Hepatocyte (in vitro differentiated cells): ENCODE measurements around the gene APLP1. TPM values are rescaled to one million over a fixed set of nuclear protein-coding genes. Genes with fewer than 3 reads are reported as not detected.

Experiments
- DNase-seq: peaks from one replicate; pipeline ENCODE4 v3.0.0-alpha.2; 2016; ENCODE audit warnings: low spot score
- H2AFZ ChIP-seq: fragments of 200-600 bp; sonication (generic); 2 replicates; pipeline ENCODE4 v1.6.0; 2016; ENCODE audit warnings: antibody characterized with exemption, mild to moderate bottlenecking
- H3K27ac ChIP-seq: fragments of 200-600 bp; sonication (generic); 2 replicates; pipeline ENCODE4 v1.5.1; 2016; ENCODE audit warnings: mild to moderate bottlenecking
- H3K27me3 ChIP-seq: fragments of 200-600 bp; sonication (generic); 2 replicates; pipeline ENCODE4 v1.6.1; 2016
- H3K36me3 ChIP-seq: fragments of 200-600 bp; sonication (generic); replicated peaks from 2 replicates; pipeline ENCODE4 v1.5.1; 2016; ENCODE audit warnings: low read depth; ENCODE audit not compliant: insufficient read depth
- H3K4me1 ChIP-seq: fragments of 200-600 bp; sonication (generic); 2 replicates; pipeline ENCODE4 v1.5.1; 2016; ENCODE audit warnings: mild to moderate bottlenecking, moderate library complexity; ENCODE audit not compliant: insufficient read depth
- H3K4me2 ChIP-seq: fragments of 200-600 bp; sonication (generic); 2 replicates; pipeline ENCODE4 v1.6.0; 2016
- H3K4me3 ChIP-seq: fragments of 200-600 bp; sonication (generic); 2 replicates; pipeline ENCODE4 v1.5.1; 2016; ENCODE audit warnings: mild to moderate bottlenecking
- H3K79me2 ChIP-seq: fragments of 200-600 bp; sonication (generic); 2 replicates; pipeline ENCODE4 v1.6.0; 2017; ENCODE audit warnings: mild to moderate bottlenecking
- H3K9me2 ChIP-seq: fragments of 200-600 bp; sonication (generic); replicated peaks from 2 replicates; pipeline ENCODE4 v1.6.0; 2017; ENCODE audit warnings: mild to moderate bottlenecking; ENCODE audit not compliant: insufficient read depth
- H3K9me3 ChIP-seq: fragments of 200-600 bp; sonication (generic); 2 replicates; pipeline ENCODE4 v1.5.1; 2016; ENCODE audit warnings: low read depth, mild to moderate bottlenecking
- H4K20me1 ChIP-seq: fragments of 200-600 bp; sonication (generic); 2 replicates; pipeline ENCODE4 v1.6.0; 2016; ENCODE audit warnings: mild to moderate bottlenecking; ENCODE audit not compliant: insufficient read depth, poor library complexity, severe bottlenecking
- EZH2 ChIP-seq: fragments of 200-600 bp; sonication (generic); IDR thresholded peaks from 2 replicates; pipeline ENCODE4 v1.6.1; 2016; ENCODE audit warnings: antibody characterized with exemption, mild to moderate bottlenecking, borderline replicate concordance
- EZH2phosphoT487 ChIP-seq: fragments of 200-600 bp; sonication (generic); IDR thresholded peaks from one replicate; pipeline ENCODE4 v1.6.1; 2018; ENCODE audit warnings: antibody characterized with exemption, mild to moderate bottlenecking, low read depth, moderate library complexity; ENCODE audit not compliant: unreplicated experiment, severe bottlenecking
- WGBS: methylation state at CpG from one replicate; pipeline ENCODE4 v1.1.6; 2016; ENCODE audit warnings: low lambda C conversion rate; ENCODE audit errors: missing lambda C conversion rate; 5-methylcytosine and 5-hydroxymethylcytosine counted together
- polyA plus RNA-seq: library from polyadenylated mRNA; unstranded; fragments of >200 nt; fragmentation: Nextera tagmentation; extraction: Ambion mirVana; gene quantifications from 2 replicates; pipeline ENCODE4 v1.2.1, GENCODE V29; 2016
- total RNA-seq: library from RNA; depleted of rRNA; stranded (reverse); fragments of >200 nt; gene quantifications from 2 replicates; pipeline ENCODE4 v1.2.3, GENCODE V29; 2014
- TF ChIP-seq, protein P1 (sequence below): fragments of 200-600 bp; sonication (generic); IDR thresholded peaks from 2 replicates; pipeline ENCODE4 v1.5.1; 2016; ENCODE audit warnings: antibody characterized with exemption, mild to moderate bottlenecking; ENCODE audit not compliant: poor library complexity

Gene APLP1
- total and polyA plus RNA-seq, 2 experiments from 2014 or later, result 29.0 to 115 TPM

- H4K20me1 ChIP-seq, result no peaks in the 10 kb centered on the region
- TF ChIP-seq EZH2, result no peak
- TF ChIP-seq, protein P1, sequence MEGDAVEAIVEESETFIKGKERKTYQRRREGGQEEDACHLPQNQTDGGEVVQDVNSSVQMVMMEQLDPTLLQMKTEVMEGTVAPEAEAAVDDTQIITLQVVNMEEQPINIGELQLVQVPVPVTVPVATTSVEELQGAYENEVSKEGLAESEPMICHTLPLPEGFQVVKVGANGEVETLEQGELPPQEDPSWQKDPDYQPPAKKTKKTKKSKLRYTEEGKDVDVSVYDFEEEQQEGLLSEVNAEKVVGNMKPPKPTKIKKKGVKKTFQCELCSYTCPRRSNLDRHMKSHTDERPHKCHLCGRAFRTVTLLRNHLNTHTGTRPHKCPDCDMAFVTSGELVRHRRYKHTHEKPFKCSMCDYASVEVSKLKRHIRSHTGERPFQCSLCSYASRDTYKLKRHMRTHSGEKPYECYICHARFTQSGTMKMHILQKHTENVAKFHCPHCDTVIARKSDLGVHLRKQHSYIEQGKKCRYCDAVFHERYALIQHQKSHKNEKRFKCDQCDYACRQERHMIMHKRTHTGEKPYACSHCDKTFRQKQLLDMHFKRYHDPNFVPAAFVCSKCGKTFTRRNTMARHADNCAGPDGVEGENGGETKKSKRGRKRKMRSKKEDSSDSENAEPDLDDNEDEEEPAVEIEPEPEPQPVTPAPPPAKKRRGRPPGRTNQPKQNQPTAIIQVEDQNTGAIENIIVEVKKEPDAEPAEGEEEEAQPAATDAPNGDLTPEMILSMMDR, result no peak
- TF ChIP-seq EZH2phosphoT487, result no peak
- H3K79me2 ChIP-seq, result no peaks in the 10 kb centered on the region
- no peaks in the 10 kb centered on the region for H3K9me2 ChIP-seq
- H3K27me3 ChIP-seq, result peaks cover 45% of the 10 kb centered on the region
- no peak within 1 kb of the TSS for H2AFZ ChIP-seq
- H3K36me3 ChIP-seq, result no peaks in the 10 kb centered on the region
- H3K4me3 ChIP-seq, result no peak within 1 kb of the TSS
- H3K4me2 ChIP-seq, result no peak within 1 kb of the TSS
- WGBS, result 58% methylated on average over 8 of the region's 9 CpGs
- peak; percentile 38 for DNase-seq
- peaks cover 7% of the 10 kb centered on the region for H3K4me1 ChIP-seq
- H3K9me3 ChIP-seq, result no peaks in the 10 kb centered on the region
- H3K27ac ChIP-seq, result no peak within 1 kb of the TSS
These were observed 16.2 kb upstream of the APLP1 start, which contains the start of gene NPHS1 for GRCh38 chr19:35852029-35852780. Gene NPHS1, minus strand, starts transcription at chr19:35852504. Its CDS starts 667 bp downstream, at chr19:35851837.

DNA sequence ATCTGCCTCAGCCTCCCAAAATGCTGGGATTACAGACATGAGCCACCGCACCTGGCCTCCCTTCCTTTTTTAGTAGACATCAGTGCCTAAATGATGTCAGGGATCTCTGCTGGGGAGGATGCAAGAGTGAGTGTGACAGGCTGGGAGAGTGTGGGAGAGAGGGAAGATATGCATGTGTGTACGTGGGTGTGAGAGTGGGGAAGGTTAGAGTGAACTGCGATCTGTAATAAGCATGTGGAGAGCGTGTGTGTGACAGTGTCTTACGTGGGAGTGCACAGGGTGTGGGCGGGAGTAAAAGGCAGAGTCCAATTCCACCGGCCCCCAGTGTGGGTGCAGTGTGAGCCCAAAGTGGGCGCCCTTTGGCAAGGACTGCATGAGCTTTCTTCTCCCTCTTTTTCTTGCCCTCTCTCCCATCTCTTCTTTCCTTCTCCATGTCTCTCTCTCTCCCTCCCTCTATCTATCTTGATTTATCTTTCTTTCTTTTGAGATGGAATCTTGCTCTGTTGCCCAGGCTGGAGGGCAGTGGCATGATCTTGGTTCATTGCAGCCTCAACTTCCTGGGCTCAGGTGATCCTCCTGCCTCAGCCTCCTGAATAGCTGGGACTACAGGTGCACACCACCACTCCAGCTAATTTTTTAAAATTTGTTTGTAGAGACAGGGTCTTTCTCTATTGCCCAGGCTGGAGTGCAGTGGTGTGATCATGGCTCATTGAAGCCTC is 15.2 kb upstream of the APLP1 start:
- no peaks in the 10 kb centered on the region for H4K20me1 ChIP-seq
- WGBS, result 77% methylated on average over 8 of the region's 8 CpGs
- no peaks in the 10 kb centered on the region for H3K79me2 ChIP-seq
- TF ChIP-seq EZH2 (no peak), EZH2phosphoT487 (no peak)
- TF ChIP-seq, protein P1, result no peak
- no peaks in the 10 kb centered on the region for H3K36me3 ChIP-seq
- DNase-seq, result no peak
- H3K9me2 ChIP-seq, result no peaks in the 10 kb centered on the region
- no peak overlapping the region for H3K4me2 ChIP-seq
- no peaks in the 10 kb centered on the region for H3K9me3 ChIP-seq
- no peak overlapping the region for H3K27ac ChIP-seq
- peaks cover 7% of the 10 kb centered on the region for H3K4me1 ChIP-seq
- H3K4me3 ChIP-seq, result no peak overlapping the region
- peaks cover 50% of the 10 kb centered on the region for H3K27me3 ChIP-seq
- H2AFZ ChIP-seq, result no peak overlapping the region

DNA sequence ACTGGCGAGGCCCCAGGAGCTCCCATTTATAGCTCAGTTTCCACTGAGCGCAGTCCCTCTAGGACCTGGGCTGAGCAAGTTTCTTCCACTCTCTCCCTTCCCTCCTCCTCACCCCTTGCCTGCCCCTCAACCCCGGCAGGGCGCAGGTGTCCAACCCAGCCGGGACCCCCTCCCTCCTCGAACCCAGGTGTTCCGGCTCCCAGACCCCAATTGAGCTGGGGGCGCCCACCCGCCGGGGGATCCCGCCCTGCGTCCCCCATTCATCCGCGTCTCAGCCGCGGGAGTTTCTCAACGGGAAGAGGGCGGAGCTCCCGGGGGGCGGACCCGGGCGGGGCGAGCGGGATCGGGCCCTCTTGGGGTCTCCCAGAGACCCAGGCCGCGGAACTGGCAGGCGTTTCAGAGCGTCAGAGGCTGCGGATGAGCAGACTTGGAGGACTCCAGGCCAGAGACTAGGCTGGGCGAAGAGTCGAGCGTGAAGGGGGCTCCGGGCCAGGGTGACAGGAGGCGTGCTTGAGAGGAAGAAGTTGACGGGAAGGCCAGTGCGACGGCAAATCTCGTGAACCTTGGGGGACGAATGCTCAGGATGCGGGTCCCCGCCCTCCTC is 11.7 kb upstream of the APLP1 start, which contains the start of gene KIRREL2:
Gene KIRREL2, plus strand, starts transcription at position 366 of the 604 bp plus-strand sequence. Its CDS starts 209 bp downstream, at position 575.
- Histone ChIP-seq H3K4me3 (peak within 1 kb of the TSS; percentile 63), H3K9me3 (no peaks in the 10 kb centered on the region), H3K36me3 (no peaks in the 10 kb centered on the region), H3K9me2 (no peaks in the 10 kb centered on the region), H3K4me1 (peaks cover 7% of the 10 kb centered on the region), H3K79me2 (no peaks in the 10 kb centered on the region), H3K27me3 (peaks cover 72% of the 10 kb centered on the region), H4K20me1 (no peaks in the 10 kb centered on the region), H3K4me2 (peak within 1 kb of the TSS; percentile 97), H3K27ac (no peak within 1 kb of the TSS), H2AFZ (peak within 1 kb of the TSS; percentile 65)
- 4% methylated on average over 19 of the region's 42 CpGs for WGBS
- peak; percentile 21 for DNase-seq
- TF ChIP-seq EZH2, result peak; percentile 65
- TF ChIP-seq, protein P1, result no peak
